Activated CD8-positive, alpha-beta memory T cell treated with anti-CD3 and anti-CD28 coated beads, Interleukin-2, amount 50 U/mL, for 24 hours (primary cell): ENCODE data around the gene GALNT9.

ENCODE experiments used
- DNase-seq: peaks from one replicate; pipeline ENCODE4 v3.0.0-alpha.2; 2020; ENCODE audit errors: extremely low read depth

The GALNT9 gene

DNA sequence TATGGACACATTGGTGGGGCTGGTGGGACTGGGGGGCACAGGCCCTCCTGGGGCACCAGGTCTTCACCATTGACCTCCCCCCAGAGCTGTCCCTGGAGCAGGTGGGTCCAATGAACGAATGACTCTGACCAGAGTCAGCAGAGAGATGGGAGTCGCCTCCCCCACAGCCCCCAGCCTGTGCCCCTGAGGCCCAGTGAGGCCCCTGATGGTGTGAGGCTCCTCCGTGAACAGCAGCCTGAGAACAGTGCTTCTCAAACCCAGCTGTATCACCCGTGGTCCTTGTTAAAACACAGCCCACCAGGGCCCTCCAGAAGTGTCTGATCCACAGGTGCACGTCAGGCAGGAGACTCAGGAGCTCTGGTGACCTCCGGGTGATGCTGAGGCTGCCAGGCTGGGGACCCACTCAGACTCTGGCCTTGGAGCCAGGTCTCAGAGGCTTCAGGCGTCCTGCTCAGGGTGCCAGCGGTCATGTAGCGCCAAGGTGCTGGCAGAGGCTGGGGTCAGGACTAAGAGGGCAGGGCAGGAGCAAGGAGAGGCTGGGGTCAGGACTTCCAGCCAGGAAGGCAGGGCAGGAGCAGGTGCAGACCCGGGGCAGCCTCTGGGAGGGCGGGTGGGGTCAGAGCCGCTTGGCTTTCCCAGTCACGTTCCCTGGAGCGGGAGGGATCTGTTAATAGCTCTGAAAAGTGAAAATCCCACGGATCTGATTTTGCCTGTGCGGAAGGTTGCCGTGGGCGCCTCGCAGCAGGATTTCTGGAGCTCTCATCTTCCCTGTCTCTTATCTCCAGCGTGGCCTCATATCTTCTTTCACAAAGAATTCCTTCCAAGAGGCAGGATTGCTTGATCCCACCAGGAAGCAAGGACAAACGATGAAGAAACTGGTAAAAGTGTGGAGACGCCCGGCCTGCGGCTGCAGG lies 35.0 kb downstream of the GALNT9 start:
- no peak for DNase-seq

GRCh38 chr12:132292328-132293319 lies 36.8 kb downstream of the GALNT9 start:
- DNase-seq = no peak

- no peak for DNase-seq
Observed at GRCh38 chr12:132291402-132292175, 37.8 kb downstream of the GALNT9 start.

DNA sequence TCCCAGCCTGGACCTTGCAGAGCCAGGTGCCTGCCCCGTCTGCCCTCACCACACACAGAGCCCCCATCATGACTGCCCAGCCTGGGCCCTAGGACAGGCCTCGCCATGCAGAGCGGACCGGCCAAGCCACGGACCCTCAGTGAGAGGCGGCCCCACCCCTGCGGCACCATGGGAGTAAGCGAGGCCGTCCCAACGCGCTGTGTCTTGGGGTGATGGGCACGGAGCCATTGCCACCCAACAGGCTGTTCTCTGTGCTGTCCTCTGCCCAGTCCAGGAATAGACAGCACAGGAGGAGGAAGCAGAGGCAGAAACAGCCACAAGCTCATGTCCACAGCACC lies 39.2 kb downstream of the GALNT9 start:
- no peak for DNase-seq

- no peak for DNase-seq
Observed at GRCh38 chr12:132289356-132290202, 39.8 kb downstream of the GALNT9 start.

DNA sequence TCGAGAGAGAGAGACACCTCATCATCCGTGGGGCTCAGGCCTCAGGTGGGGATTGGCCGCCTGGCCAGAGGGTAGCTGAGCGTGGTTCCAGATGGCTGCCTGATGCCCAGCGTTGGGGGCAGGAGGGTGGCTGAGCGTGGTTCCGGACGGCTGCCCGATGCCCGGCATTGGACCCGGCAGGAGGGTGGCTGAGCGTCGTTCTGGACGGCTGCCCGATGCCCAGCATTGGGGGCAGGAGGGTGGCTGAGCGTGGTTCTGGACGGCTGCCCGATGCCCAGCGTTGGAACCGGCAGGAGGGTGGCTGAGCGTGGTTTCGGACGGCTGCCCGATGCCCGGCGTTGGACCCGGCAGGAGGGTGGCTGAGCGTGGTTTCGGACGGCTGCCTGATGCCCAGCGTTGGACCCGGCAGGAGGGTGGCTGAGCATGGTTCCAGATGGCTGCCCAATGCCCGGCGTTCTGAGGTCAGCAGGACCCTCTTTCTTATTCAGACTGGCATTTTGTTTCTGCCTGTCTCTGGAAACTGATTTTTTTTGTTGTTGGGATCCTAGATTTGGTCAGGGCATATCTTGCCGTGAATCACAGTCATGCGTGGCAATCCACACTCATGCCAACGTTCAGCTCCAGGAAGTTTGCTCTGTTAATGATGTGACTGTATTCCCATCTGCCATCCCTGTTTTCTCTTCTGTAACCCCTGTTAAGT lies 40.7 kb downstream of the GALNT9 start:
- no peak for DNase-seq

GRCh38 chr12:132287391-132288238 lies 41.8 kb downstream of the GALNT9 start:
- no peak for DNase-seq

DNA sequence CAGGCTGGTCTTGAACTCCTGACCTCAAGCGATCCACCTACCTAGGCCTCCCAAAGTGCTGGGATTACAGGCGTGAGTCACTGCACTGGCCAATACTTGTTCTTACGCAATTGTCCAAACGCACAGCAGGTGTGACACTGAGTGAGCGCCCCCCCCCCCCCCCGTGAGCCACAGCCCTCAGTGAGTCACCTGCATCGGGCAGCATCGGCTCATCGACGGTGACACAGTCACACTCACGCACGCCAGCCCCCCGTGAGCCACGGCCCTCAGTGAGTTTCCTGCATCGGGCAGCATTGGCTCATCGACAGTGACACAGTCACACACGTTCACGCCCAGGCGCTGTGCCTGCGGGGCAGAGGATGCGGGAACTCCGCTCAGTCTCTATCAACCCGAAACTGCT lies 42.5 kb downstream of the GALNT9 start:
- DNase-seq = no peak

DNA sequence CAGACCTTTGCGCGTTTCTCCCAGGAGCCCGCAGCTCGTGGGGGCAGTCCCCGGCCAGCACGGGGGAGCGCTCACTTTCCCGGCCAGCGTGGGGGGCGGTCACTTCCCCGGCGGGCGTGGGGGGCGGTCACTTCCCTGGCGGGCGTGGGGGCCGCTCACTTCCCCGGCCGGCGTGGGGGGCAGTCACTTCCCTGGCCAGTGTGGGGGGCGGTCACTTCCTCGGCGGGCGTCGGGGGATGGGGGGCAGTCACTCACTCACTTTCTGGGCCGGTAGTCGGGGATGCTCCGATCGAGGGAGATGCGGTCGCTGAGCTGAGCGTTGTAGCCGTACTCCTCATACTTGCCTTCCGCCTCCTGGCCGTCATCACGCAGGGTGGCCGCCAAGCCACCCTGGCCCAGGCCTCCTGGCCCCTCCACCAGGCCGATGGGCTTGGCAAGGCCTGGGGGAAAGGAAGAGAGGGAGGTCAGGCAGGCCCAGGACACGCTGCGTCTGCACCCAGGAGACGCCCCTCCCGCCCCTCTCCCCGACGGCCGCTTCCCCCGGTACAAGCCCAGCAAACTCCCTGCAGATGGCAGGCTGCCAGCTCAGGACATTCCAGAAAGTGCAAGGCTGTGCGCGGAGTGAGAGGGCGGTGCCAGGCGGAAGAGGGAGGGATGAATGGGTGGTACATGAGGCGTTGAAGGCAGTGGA lies 43.3 kb downstream of the GALNT9 start:
- DNase-seq = no peak

GRCh38 chr12:132284827-132285741 lies 44.3 kb downstream of the GALNT9 start:
- no peak for DNase-seq

GRCh38 chr12:132284071-132284826 lies 45.1 kb downstream of the GALNT9 start:
- no peak for DNase-seq

DNA sequence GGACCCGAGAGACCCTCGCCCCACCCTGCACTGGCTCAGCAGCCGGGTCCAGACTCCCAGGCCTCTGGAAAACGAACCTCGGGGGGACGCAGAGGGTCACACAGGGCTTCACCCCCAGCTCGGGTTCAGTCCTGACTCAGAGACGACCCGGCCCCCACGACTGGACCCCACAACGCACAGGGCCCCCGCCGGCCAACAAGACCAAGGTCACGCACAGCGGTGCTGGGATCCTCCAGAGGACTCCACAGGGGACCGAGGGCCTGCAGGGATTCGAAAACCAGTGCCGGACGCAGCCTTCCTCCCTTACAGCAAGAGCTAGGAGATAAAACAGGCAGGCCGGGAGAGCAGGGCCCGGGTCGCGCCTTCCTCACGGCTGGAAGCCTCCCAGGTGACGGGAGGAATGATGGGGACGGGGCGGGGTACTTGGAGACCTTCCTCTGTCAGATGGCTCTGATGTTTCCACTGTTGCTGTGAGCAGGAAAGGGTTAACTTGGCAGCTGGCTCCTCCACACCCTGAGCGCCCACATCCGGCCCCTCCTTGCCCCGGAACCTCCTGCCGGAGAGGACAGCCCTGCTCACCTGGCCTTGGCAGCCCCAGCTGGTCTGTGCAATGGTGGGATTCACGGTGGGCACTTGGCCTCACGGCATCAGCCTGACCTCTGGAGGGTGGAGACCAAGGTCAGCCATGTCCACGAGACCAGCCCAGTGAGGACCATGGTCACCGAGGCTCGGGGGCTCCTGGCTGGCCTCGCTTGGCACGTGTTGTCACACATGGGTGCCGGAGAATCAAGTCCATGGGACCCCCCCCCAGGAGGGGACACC lies 46.2 kb downstream of the GALNT9 start:
- DNase-seq = no peak

DNA sequence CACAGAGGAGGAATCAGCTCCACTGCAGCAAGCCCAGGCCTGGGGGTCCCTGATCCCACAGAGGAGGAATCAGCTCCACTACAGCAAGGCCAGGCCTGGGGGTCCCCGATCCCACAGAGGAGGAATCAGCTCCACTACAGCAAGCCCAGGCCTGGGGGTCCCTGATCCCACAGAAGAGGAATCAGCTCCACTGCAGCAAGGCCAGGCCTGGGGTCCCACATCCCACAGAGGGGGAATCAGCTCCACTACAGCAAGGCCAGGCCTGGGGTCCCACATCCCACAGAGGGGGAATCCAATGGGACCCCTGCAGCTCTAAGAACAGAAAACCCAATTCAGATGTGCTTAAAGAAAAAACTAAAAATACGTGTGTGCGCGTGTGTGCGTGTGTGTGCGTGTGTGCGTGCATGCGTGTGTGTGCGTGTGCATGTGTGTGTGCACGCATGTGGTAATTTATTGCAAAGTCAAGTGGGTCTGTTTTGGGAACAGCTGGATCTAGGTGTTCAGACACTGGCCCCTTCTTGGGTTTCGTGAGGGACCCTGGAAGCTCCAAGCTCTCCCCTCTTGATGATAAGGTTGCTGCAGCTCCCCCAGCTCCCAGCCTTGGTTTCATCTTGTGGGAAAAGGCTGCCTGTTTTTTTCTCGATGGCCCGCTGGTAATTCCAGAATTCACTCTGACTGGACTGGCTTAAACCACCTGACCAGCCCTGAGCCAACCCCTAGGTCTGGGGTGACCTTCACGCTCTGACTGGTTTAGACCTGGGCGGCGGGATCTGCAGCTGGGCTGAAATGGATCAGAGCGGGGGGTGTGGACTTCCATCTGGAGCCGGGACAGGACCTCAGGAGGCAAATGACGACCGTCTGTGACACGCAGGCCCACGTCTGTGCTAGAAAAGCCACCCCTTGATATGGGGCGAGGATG lies 47.1 kb downstream of the GALNT9 start:
- no peak for DNase-seq

DNA sequence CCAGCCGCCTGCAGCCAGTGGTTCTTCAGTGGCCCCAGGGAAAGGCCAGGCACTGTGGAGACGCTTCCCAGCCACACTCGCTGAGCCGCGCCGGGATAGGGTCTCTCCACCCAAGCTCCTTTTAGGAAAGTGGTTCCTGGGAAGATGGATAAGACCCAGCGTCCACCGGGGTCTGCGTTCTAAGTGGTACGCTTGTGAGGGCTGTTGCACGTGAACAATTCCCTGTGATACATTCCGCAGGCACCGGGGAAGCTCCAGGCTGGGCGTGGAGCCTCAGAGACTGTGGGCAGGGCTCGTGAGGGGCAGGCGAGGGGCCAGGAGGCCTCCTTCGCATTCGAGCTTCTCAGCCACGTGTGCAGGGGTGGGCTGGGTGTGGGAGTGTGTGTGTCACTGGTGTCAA lies 48.4 kb downstream of the GALNT9 start:
- no peak for DNase-seq

DNA sequence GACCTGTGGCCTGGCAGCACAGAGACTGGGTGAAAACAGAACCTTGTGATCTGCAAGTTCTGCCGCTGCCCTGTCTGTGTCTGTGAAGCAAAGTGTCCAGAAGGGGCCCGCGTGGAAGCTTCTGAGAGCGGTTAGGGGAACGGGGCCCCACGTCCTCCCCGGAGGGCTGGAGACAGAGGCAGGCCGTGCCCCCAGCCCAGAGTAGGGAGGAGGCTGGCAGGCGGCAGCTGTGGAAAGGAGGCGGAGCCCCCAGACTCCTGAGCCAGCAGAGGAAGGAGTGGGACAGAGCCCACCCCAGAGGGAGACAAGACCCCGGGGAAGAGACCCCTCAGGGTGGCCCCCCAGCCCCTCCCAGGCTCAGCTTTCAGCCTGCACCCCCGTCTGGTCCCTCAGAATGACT lies 49.0 kb downstream of the GALNT9 start:
- no peak for DNase-seq
